Smooth muscle cell (in vitro differentiated cells): ENCODE measurements around the gene RNFT2. TPM values are rescaled to one million over a fixed set of nuclear protein-coding genes. Genes with fewer than 3 reads are reported as not detected.

Source experiments
- DNase-seq: peaks from one replicate; lab custom pipeline; 2025; ENCODE audit not compliant: unreplicated experiment; lab: John Stamatoyannopoulos, UW
- H2AFZ ChIP-seq: fragments of 200-600 bp; sonication (generic); 2 replicates; pipeline ENCODE4 v1.6.0; 2016; ENCODE audit warnings: antibody characterized with exemption, low read depth, mild to moderate bottlenecking
- H3F3A ChIP-seq: fragments of 200-600 bp; sonication (generic); 2 replicates; pipeline ENCODE4 v1.6.0; 2017; ENCODE audit warnings: antibody characterized with exemption, low read depth
- H3K27ac ChIP-seq: fragments of 200-600 bp; sonication (generic); 2 replicates; pipeline ENCODE4 v1.5.1; 2016; ENCODE audit warnings: low read depth, mild to moderate bottlenecking
- H3K27me3 ChIP-seq: fragments of 200-600 bp; sonication (generic); 2 replicates; pipeline ENCODE4 v1.6.1; 2016; ENCODE audit warnings: low read depth, mild to moderate bottlenecking
- H3K36me3 ChIP-seq: fragments of 200-600 bp; sonication (generic); 2 replicates; pipeline ENCODE4 v1.5.1; 2016; ENCODE audit warnings: low read depth
- H3K4me1 ChIP-seq: fragments of 200-600 bp; sonication (generic); 2 replicates; pipeline ENCODE4 v1.5.1; 2016; ENCODE audit warnings: low read depth
- H3K4me2 ChIP-seq: fragments of 200-600 bp; sonication (generic); 2 replicates; pipeline ENCODE4 v1.6.0; 2016; ENCODE audit warnings: mild to moderate bottlenecking
- H3K4me3 ChIP-seq: fragments of 200-600 bp; sonication (generic); 2 replicates; pipeline ENCODE4 v1.5.1; 2016; ENCODE audit warnings: mild to moderate bottlenecking
- H3K79me2 ChIP-seq: fragments of 200-600 bp; sonication (generic); 2 replicates; pipeline ENCODE4 v1.6.0; 2016; ENCODE audit warnings: low read depth, mild to moderate bottlenecking
- H3K9ac ChIP-seq: fragments of 200-600 bp; sonication (generic); 2 replicates; pipeline ENCODE4 v1.6.0; 2016; ENCODE audit warnings: low read depth
- H3K9me3 ChIP-seq: fragments of 200-600 bp; sonication (generic); replicated peaks from 2 replicates; pipeline ENCODE4 v1.5.1; 2016; ENCODE audit warnings: low read depth
- H4K20me1 ChIP-seq: fragments of 200-600 bp; sonication (generic); 2 replicates; pipeline ENCODE4 v1.6.0; 2016; ENCODE audit warnings: low read depth
- WGBS: methylation state at CpG from one replicate; pipeline ENCODE4 v1.1.7; 2016; ENCODE audit warnings: low lambda C conversion rate; 5-methylcytosine and 5-hydroxymethylcytosine counted together
- polyA plus RNA-seq: library from polyadenylated mRNA; unstranded; fragments of >200 nt; fragmentation: Nextera tagmentation; extraction: Ambion mirVana; gene quantifications from 2 replicates; pipeline ENCODE4 v1.2.1, GENCODE V29; 2016
- total RNA-seq: library from RNA; depleted of rRNA; stranded (reverse); fragments of >200 nt; gene quantifications from 2 replicates; pipeline ENCODE4 v1.2.3, GENCODE V29; 2014
- TF ChIP-seq, protein P1 (sequence below): fragments of 200-600 bp; sonication (generic); IDR thresholded peaks from 2 replicates; pipeline ENCODE4 v1.5.1; 2017; ENCODE audit warnings: borderline replicate concordance, mild to moderate bottlenecking, antibody characterized with exemption; ENCODE audit not compliant: insufficient read depth, poor library complexity, severe bottlenecking

The RNFT2 gene
- total and polyA plus RNA-seq, 2 experiments from 2014 or later: 2.0 to 2.4 TPM

DNA sequence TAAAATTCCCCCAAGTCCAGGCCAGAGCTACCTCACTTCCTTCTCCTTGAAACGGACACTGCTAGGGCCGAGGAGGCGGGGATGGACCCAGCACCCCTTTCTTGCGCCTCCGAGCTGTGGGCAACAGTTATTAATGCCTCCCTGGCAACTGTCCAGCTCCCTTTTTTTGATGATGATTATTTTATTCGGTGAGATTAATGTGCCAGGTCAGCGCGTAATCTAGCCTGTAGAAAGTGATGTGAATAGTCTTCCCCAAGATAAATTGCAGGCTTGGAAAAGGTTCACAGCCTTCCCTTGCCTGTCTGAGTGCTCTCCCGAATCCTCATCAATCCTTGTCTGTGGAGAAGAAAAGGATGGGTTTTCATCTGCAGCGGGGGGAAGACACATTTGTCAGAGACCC lies 54.3 kb downstream of the RNFT2 start:
- H3K9me3 ChIP-seq: no peaks in the 10 kb centered on the region
- no peaks in the 10 kb centered on the region for H3K79me2 ChIP-seq
- no peaks in the 10 kb centered on the region for H4K20me1 ChIP-seq
- 96% methylated on average over 10 of the region's 10 CpGs for WGBS
- TF ChIP-seq, protein P1, sequence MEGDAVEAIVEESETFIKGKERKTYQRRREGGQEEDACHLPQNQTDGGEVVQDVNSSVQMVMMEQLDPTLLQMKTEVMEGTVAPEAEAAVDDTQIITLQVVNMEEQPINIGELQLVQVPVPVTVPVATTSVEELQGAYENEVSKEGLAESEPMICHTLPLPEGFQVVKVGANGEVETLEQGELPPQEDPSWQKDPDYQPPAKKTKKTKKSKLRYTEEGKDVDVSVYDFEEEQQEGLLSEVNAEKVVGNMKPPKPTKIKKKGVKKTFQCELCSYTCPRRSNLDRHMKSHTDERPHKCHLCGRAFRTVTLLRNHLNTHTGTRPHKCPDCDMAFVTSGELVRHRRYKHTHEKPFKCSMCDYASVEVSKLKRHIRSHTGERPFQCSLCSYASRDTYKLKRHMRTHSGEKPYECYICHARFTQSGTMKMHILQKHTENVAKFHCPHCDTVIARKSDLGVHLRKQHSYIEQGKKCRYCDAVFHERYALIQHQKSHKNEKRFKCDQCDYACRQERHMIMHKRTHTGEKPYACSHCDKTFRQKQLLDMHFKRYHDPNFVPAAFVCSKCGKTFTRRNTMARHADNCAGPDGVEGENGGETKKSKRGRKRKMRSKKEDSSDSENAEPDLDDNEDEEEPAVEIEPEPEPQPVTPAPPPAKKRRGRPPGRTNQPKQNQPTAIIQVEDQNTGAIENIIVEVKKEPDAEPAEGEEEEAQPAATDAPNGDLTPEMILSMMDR: no peak
- H3K27me3 ChIP-seq: no peaks in the 10 kb centered on the region
- DNase-seq: no peak
- no peak overlapping the region for H3K4me2 ChIP-seq
- no peaks in the 10 kb centered on the region for H3K4me1 ChIP-seq
- no peak overlapping the region for H3K9ac ChIP-seq
- H3K4me3 ChIP-seq: no peak overlapping the region
- H3F3A ChIP-seq: no peaks in the 10 kb centered on the region
- H3K36me3 ChIP-seq: no peaks in the 10 kb centered on the region
- H2AFZ ChIP-seq: no peak overlapping the region
- H3K27ac ChIP-seq: no peak overlapping the region

DNA sequence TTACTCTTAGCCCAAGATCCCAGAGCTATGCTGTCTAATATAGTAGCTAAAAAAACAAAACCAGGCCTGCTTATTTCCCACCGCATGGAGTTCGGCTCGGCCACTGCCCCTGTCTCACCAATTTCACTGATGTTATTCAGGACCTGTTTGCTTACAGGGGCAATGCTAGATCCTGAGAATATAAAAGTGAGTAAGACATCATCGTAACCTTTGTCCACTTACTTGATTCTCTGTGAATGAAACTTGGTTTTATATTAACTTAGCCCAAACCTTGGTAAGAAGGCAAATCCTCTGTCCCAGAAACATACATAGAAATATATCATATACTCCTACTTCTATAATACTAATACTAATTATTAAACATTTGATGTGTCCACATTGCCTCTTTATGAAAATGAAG lies 56.6 kb downstream of the RNFT2 start:
- TF ChIP-seq, protein P1: no peak
- H3K9me3 ChIP-seq: no peaks in the 10 kb centered on the region
- no peaks in the 10 kb centered on the region for H3K4me1 ChIP-seq
- H4K20me1 ChIP-seq: no peaks in the 10 kb centered on the region
- H3F3A ChIP-seq: no peaks in the 10 kb centered on the region
- H3K4me3 ChIP-seq: no peak overlapping the region
- DNase-seq: no peak
- H3K4me2 ChIP-seq: no peak overlapping the region
- no peak overlapping the region for H3K9ac ChIP-seq
- no peaks in the 10 kb centered on the region for H3K27me3 ChIP-seq
- H3K27ac ChIP-seq: no peak overlapping the region
- H3K79me2 ChIP-seq: no peaks in the 10 kb centered on the region
- H3K36me3 ChIP-seq: no peaks in the 10 kb centered on the region
- 100% methylated on average over 4 of the region's 4 CpGs for WGBS
- H2AFZ ChIP-seq: no peak overlapping the region

DNA sequence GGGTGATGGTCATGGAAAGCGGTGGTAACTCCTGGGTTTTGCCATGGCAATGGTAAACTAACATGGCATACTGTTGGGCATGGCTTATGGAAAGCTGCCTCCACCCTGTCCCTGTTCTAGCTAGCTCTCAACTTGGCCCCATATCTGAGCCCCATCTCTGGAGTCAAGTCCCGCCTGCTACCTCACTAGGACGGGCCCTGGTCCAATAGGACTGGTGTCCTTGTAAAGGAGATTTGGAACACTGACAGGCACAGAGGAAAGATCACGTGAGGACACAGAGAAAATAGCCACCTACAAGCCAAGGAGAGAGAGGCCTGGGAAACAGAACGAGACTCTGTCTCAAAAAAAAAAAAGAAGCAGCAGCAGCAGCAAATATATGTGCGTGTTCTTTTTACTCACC lies 59.8 kb downstream of the RNFT2 start:
- TF ChIP-seq, protein P1: no peak
- Histone ChIP-seq H3K4me2 (no peak overlapping the region), H3K4me3 (no peak overlapping the region), H3F3A (no peaks in the 10 kb centered on the region), H2AFZ (no peak overlapping the region), H3K27me3 (no peaks in the 10 kb centered on the region), H3K79me2 (no peaks in the 10 kb centered on the region), H3K27ac (no peak overlapping the region), H3K9me3 (no peaks in the 10 kb centered on the region), H4K20me1 (no peaks in the 10 kb centered on the region), H3K9ac (no peak overlapping the region), H3K36me3 (no peaks in the 10 kb centered on the region), H3K4me1 (no peaks in the 10 kb centered on the region)
- WGBS: 92% methylated on average over 6 of the region's 6 CpGs
- DNase-seq: no peak

DNA sequence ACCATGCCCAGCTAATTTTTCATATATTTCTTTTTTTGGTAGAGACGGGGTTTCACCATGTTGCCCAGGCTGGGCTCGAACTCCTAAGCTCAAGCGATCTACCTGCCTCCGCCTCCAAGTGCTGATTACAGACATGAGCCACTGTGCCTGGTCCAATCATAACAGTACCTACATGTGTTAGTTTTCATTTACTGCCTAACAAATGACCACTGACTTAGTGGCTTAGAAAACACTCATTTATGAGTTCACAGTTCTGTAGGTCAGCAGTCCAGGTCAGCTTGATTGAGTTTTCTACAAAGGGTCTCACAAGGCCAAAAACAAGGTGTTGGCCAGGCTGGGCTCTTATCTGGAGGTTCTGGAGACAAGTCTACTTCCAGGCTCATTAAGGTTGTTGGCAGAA lies 60.6 kb downstream of the RNFT2 start:
- no peaks in the 10 kb centered on the region for H3K36me3 ChIP-seq
- H3K9ac ChIP-seq: no peak overlapping the region
- H3K9me3 ChIP-seq: no peaks in the 10 kb centered on the region
- no peaks in the 10 kb centered on the region for H3K79me2 ChIP-seq
- no peak for DNase-seq
- no peak overlapping the region for H3K27ac ChIP-seq
- WGBS: 93% methylated on average over 4 of the region's 4 CpGs
- no peak overlapping the region for H2AFZ ChIP-seq
- TF ChIP-seq, protein P1: no peak
- no peak overlapping the region for H3K4me2 ChIP-seq
- H3K4me3 ChIP-seq: no peak overlapping the region
- no peaks in the 10 kb centered on the region for H4K20me1 ChIP-seq
- H3K27me3 ChIP-seq: no peaks in the 10 kb centered on the region
- no peaks in the 10 kb centered on the region for H3F3A ChIP-seq
- no peaks in the 10 kb centered on the region for H3K4me1 ChIP-seq
